SHP77 (cell line): Measurements from ENCODE around the gene PDCD4.

Experiments used
- DNase-seq, 2 experiments: peaks; one replicate each; lab custom pipeline; 2025; lab: John Stamatoyannopoulos, UW

PDCD4 gene

DNA sequence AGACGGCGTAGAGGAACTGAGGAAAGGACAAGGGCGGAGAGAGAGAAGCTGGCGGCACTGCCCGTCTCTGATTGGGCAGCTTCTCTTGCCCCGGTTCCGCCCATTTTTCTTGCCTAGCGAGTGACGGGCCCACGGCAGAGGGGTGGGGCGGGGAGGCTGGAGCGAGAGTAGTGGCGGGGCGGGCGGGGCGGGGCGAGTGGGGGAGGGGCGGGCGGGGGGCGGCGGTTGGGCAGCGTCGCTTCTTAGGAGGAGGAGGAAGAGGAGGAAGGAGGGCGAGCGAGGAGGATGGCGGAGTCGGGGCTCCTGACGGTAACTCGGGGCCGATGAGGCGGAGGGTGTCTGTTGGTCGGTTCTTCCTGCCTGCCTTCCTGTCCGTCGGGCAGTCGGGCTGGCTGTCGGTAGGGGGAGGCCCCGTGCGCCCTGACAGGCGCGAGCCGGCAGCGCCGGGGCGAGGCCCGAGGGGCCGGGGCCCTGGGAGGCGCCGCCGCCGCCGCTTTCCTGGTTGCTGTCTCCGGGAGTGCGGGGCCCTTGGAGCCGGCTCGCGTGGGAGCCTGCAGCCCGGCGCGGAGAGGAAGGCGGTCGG is 47.7 kb downstream of the PDCD4 start, which contains the start of gene SHOC2:
Gene SHOC2, plus strand, starts transcription at position 256 of the 583 bp plus-strand sequence. CDS start 44,755 bp downstream, outside the sequence.
- DNase-seq, result peak in 1 of 2 experiments; percentile 76

DNA sequence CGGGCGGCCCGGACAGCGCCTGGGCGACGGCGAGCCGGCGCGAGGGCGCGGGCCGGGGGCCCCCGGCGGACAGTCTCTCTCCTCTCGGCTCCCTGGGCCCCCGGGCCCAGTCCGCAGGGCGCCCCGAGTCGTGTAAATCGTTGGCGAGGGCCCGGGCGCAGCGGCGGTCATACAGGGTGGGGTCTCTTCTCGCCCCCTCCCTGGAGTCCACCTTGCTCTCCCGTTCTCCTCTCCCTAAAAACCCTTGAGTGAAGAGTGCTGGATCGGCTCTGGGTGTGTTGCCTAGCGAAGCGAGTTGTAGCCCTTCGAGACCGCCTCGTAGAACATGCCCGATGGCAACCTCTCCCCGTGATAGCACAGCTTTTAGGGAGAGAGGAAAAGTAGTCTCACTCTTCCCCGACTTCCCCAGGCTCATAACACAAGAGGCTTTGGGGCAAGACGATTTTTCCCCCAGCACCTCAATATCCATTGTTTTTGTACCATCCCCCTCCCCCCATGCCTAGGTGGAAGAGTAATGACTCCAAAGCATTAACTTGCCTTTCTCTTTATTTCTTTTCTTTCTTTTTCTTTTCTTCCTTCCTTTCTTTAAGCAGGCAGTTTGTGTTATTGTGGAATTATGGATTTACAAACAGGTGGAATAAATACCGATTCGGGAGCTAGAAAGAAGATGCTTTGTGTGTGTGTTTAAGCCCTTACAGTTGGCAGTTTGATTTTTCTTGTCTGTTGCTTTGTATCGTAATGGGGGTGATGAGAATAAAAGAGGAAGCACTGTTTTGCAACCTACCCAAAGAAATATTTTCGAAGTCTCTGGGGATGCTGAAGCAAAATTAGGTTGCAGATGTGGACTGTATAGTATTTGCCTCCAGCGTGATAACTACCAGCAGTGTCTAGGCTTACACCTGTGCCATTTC is 48.5 kb downstream of the PDCD4 start:
- DNase-seq, result peak; percentile 25 to 47

GRCh38 chr10:110923856-110924493 is 52.2 kb downstream of the PDCD4 start:
- DNase-seq, result no peak

GRCh38 chr10:110927461-110927860 is 55.7 kb downstream of the PDCD4 start:
- no peak for DNase-seq

DNA sequence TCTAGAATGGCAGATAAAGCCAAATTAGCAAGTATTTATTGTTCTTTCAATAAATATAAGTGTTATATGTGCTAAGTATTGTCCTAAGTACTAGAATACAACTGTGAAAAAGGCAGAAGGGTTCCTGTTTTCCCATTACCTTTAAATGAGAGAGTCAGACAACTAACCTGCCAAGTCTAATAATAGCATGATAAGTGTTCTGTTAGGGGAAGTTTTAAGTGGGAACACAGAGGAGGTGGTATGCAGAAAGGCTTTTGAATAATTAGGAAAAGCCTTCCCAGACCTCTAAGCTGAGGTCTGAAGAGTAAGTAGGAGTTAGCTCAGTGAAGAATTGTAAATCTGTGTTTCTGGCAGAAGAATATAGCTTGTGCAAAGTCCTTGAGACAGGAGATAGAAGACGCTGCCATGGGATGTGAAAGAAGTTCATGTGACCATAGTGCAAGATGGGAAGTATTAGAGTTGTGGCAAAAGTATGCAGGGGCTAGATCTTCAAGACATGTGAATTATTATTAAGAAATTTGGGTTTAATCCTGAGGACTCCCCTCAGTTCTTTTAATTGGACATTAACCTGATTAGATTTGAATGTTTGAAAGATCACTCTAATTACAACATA is 60.1 kb downstream of the PDCD4 start:
- no peak for DNase-seq

DNA sequence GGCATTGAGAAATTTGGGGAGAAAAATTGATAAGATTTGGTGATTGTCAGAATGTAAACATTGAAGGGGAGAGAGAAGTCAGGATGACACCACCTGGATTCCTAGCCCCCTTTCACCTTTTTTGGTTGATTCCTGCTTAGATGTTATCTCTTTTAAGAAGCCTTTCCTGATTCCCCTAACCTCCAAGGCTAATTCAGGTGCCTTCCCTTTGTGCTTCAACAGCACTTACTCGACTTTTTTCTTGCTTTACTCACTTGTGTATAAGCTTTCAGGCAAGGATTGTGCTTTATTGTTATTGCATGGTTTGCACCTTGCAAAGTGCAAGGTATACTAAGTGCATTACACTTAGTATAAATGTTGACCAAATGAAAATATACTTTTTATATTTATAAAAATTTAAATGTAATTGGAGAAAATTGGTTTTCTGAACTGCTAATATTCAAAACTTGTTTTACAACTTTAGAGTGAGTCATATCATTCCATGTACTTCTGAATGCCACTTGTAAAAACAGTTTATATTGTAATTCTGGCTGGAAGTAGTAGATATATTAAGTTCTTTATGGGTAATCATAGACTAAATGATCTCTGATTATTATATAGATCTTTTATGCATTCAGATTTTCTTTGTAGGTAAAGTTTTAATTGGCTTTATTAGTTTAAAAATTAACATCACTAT is 60.9 kb downstream of the PDCD4 start:
- no peak for DNase-seq

DNA sequence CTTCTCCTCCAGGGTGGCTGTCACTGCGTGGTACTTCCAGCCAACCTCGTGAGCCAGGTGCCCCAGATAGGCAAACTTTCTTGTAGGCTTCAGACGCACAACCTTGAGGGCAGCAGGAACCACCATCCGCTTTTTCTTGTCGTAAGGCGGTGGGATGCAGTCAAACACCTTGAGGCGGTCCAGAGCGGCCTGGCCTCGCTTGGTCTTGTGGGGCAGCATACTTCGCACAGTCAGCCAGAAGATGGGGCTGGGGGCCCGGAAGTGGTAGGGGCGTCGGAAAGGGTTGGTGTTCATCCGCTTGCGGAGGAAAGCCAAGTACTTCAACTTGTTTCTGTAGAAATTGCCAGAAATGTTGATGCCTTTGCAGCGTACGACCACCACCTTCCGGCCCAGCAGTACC is 65.0 kb downstream of the PDCD4 start:
- DNase-seq, result no peak

DNA sequence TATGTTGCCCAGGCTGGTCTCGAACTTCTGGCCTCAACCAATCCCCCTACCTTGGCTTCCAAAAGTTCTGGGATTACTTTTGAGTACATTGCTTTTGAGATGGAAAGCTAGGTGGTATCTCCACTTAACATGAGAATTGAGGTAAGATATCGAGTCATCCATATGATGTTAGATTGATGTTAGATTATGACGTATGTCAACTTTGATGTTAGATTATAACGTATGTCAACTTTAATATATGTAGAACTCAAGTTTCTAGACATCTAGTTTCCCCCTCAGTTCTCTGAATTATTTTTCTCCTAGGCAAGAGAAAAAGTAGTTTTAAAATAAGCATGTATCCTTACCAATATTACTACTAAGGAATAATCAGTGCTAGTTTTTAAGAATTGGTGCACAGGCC is 67.7 kb downstream of the PDCD4 start:
- DNase-seq, result no peak

DNA sequence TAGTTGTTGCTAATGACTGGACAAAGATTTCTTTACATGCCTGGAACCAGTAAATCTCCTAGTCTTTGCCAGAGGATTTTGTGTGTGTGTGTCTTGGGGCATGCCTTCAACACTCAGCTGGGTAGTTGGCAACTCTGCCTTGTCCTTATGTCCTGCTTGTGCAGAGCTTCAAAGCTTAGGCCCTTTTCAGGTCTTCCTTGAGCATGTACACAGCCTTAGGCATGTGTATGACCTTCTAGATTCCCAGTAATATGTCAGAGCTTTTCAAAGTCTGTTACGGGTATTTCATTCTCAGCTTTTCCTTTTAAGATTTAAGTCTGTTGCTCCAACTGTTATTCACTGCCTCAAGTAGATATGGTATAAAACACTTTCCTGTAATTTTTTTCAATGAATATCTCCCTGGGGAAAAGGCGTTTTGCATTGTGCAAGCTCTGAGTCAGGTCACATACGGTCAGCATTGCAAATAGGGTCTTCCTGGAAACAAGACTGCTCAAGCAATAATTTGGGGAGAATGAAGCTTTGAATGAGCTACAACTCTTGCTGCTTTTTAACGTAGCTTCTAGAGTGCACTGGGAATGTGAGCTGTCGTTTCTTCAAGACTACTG is 73.2 kb downstream of the PDCD4 start:
- DNase-seq, result no peak

DNA sequence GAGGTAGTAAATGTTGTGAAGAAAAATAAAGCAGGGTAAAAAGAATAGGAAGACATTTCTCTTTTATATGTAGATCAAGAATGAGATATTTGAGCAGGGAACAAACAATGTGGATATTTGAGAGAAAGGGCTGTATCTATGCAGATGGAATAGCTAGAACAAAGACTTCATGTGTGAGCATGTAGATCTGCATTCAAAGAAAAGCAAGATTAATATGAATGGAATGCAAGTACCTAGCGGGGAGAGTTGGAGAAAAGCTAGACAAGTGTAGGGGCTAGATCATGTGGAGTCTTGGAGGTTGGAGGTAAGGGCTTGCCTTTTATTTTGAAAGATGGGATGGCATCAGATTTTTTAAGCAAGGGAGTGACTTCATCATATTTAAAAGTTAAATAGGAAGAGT is 74.8 kb downstream of the PDCD4 start:
- no peak for DNase-seq

- DNase-seq, result no peak
These were observed 75.4 kb downstream of the PDCD4 start for GRCh38 chr10:110947061-110947595.
